ENCODE measurements around the gene CYGB.

CYGB gene

GRCh38 chr17:76500747-76501017 lies 36.8 kb downstream of the CYGB start:
- no peak for DNase-seq (ENCODE audit: low read depth)

- DNase-seq (ENCODE audit: low read depth): no peak
These were observed 37.3 kb downstream of the CYGB start for GRCh38 chr17:76500074-76500746.

GRCh38 chr17:76499267-76499667 lies 38.2 kb downstream of the CYGB start:
- no peak for DNase-seq (ENCODE audit: low read depth)

DNA sequence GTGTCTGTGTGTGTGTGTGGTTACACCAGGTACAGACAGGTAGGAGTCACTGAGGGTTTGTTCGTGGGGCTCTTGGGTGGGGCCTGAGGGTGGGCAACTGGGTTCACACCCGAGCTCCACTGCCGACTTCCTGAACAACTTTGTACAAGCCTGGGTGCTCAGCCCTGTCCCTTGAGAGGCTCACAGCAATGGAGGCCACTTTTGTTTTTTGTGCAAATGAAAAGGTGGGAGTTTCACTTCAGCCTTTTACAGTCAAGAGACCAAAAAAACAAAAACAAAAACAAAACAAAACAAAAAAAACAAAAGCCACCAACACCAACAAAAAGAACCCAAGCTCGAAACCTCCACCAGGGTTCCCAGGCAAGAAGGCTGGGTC lies 38.6 kb downstream of the CYGB start:
- DNase-seq (ENCODE audit: low read depth): no peak

- DNase-seq (ENCODE audit: low read depth): no peak
These were observed 39.3 kb downstream of the CYGB start for GRCh38 chr17:76497979-76498875.

GRCh38 chr17:76497699-76497978 lies 39.9 kb downstream of the CYGB start:
- DNase-seq (ENCODE audit: low read depth): no peak

DNA sequence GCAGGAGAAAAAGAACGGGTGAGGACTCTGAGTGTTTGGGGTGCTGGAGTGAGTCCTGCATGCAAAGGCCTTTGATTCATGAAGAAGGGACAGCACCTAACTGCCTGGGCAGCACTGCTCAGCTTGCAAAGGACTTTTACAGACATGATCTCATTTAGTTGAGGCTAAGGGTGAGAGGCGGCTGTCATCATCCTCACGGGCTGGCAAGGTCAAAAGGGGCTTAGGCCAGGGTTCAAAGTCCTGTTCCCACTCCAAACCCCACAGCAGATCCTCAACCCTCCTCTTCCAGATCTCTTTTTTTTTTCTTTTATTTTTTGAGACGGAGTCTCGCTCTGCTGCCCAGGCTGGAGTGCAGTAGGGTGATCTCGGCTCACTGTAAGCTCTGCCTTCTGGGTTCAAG lies 41.0 kb downstream of the CYGB start:
- DNase-seq (ENCODE audit: low read depth): no peak

- no peak for DNase-seq (ENCODE audit: low read depth)
These were observed 41.7 kb downstream of the CYGB start for GRCh38 chr17:76495663-76496400.

GRCh38 chr17:76493505-76494167 lies 43.9 kb downstream of the CYGB start:
- DNase-seq (ENCODE audit: low read depth): no peak

DNA sequence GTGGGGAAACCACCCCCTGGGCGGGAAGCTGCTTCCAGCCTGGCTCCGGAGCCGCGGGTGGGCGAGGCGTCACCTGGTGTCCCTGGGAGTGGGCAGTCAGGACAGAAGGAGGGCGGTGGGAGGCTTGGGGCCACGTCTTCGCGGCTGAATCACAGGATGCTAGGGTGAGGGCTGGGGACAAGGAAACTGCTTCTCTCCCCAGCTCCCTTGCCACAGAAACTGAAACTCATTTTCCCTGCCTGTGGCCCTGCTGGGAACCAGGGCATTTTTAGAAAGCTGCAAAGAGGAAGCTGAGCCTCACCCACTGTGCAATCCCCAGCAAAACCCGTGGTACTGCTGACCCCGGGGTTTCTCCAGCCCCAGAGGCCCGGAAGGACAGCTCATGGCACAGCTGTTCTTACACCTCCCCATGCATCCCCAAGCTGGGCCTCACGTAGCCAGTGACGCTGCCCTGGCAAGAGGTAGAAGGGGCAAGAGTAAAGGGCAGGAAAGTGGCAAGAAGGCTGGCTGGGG lies 44.5 kb downstream of the CYGB start:
- DNase-seq (ENCODE audit: low read depth): no peak

GRCh38 chr17:76492123-76492988 lies 45.2 kb downstream of the CYGB start:
- no peak for DNase-seq (ENCODE audit: low read depth)

DNA sequence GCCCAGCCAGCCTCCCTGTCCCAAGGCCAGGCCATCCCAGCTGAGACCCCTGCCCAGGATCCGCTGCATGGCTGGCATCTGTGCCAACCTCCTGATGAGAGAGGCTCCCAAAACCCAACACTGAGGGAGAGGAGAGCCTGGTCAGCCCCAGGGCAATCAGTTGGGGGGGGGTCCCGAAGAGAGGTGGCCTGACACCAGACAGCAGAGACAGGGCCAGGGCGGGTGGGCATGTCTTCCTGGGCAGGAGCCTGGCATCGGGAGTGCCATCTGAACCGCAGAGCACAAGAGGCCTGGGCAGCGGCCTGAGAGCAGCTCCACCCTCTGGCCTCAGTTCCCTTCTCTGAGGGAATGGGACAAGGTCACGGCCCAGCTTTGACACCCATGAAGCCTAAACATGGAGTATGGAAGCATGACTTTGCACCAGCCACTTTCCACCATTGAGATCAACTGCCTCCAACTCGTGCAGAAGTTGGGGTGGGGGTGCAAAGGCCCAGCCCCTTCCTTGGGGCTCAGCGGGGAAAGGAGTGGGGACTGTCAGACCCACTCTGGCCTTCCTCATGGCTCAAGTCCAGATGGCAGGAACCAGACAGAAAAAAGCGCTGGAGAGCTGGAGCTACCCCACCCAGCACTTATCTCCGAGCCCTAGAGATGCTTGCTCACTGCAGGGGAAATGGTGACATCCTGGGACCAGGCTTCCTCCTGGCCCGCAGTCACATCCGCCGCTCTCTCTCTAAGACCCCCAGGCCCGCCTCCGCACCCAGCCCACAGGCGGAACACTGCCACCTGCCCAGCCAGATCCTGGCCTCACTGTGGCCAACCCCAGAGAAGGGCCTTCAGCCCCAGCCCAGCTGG lies 46.0 kb downstream of the CYGB start:
- DNase-seq (ENCODE audit: low read depth): no peak

DNA sequence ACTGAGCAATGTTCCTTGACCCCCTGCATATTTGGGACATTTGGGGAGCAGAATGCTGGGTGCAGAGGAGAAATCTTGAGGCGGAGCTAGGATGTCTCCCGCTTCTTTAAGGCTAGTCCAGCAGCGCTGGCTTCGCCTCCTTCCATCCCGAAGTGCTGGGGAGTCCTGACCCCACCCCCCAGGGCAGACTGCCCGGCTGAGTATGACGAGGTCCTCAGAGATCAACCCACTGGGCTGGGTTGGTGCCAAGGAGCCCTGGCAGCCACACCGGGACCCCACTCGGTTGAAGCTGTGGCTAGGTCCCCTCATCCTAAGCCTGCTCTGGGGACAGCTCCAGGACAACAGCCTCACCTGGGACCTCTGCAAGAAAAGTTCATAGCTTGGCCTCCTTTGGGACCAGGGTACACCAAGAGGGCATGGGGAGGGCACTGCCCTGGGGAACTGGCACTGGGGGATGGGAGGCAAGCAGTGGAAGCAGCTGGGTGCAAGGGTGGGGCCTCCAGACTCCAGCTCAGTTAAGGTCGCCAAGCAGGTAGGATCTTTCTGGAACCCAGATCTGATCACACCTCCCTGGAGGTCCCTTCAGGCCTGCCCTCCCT lies 47.3 kb downstream of the CYGB start:
- no peak for DNase-seq (ENCODE audit: low read depth)

GRCh38 chr17:76487451-76488192 lies 49.9 kb downstream of the CYGB start:
- no peak for DNase-seq (ENCODE audit: low read depth)

- DNase-seq (ENCODE audit: low read depth): no peak
These were observed 51.9 kb downstream of the CYGB start for GRCh38 chr17:76485569-76485968.

DNA sequence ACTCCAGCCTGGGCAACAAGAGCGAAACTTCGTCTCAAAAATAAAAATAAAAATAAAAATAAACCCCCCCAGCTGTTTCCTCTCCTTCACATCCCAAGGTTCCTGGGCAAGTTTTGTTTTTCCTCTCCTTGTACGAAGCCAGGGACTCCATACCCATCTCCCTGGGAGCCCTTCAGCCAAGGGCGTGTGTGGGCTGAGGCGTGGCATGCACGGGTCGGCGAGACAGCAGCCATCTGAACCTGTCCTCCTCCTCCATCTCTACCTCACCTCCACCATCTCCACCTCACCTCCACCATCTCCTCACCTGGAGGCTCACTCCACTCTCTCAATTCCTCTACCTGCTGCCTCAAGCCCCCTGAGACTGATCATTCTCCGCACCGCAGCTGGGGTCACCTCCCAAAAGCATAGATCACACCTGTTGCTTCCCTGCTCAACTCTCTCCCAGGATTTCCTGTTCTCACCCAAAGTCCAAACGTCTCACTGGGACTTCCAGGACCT lies 53.2 kb downstream of the CYGB start:
- DNase-seq (ENCODE audit: low read depth): no peak

DNA sequence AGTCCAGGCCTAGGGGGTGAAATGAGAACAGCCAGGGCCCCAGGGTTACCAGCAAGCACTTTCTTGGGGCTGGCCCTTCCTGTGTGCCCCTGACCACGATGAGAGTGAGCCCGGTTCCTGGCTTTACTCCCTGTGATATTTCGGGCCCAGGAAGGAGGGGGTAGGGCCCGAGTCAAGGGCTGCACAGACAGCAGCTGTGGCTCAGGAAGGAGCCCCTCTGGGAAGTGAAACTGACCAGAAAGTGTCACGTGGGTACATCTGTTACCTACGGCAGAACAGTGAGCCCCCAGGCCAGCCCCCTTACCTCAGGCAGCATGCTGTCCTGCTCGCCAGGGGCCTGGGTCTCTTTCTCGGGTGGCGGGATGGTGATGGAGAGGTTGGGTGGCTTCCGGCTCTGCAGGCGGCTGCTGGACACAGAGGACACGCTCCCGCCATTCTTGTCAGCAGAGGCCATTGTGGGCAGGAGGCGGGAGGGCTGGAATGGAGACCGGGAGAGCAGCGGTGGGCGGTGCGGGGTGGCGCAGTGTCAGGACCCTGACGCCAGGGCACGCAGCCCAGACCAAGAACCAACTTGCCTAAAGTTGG lies 56.3 kb downstream of the CYGB start:
- no peak for DNase-seq (ENCODE audit: low read depth)

DNA sequence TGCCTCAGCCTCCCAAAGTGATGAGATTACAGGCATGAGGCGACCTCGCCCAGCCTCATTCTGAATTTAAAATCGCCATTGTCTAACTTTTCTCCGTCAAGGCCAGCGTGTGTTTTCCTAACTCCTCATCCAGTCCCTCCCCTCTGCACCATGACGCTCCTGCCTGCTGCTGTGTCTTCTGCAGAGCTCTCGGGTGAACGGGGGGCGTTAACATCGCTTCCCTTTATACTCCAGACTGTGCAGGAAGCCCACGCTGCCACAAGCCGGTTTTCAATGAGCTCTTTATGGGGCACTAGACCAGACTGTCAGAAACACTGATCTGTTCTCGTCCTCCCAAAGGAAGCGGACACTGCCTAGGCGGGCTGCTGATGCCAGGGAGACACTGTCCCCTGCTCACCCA lies 56.9 kb downstream of the CYGB start:
- no peak for DNase-seq (ENCODE audit: low read depth)

GRCh38 chr17:76479515-76480060 lies 57.9 kb downstream of the CYGB start:
- no peak for DNase-seq (ENCODE audit: low read depth)

Measured in stimulated activated CD8-positive, alpha-beta memory T cell treated with anti-CD3 and anti-CD28 coated beads, Interleukin-15, amount 100 ng/mL, for 24 hours (primary cell).